CD8-positive, alpha-beta memory T cell (primary cell): ENCODE data around the gene CDKN1C. TPM values are rescaled to one million over a fixed set of nuclear protein-coding genes. Genes with fewer than 3 reads are reported as not detected.
"Not testable (repeated sequence)": the region's sequence is repeated elsewhere in the genome, so short reads cannot be mapped to it uniquely, and the experiment has no call there.

Experiments
- CTCF ChIA-PET: fragments of 350-600 bp; sonication (Branson Sonifier 250); formaldehyde crosslinking; loops from one replicate; lab custom pipeline; 2021; ENCODE audit warnings: antibody characterized with exemption; lab: Charles Lee
- POLR2A ChIA-PET: fragments of 350-600 bp; sonication (Branson Sonifier 250); formaldehyde crosslinking; loops from one replicate; lab custom pipeline; 2021; ENCODE audit warnings: antibody characterized with exemption; lab: Charles Lee
- DNase-seq, 5 donors: peaks; one replicate each; pipeline versions ENCODE4 v3.0.0 to v3.0.0-alpha.2; 2020 to 2022; ENCODE audit warnings: mixed read lengths in 1 of 5
- H3K27ac ChIP-seq: one replicate; pipeline ENCODE4 v1.7.0; 2013; ENCODE audit warnings: low read depth, mild to moderate bottlenecking, low read length, moderate library complexity
- H3K27me3 ChIP-seq: 2 replicates; pipeline ENCODE4 v1.7.0; 2013; ENCODE audit warnings: low read length, mild to moderate bottlenecking; ENCODE audit not compliant: insufficient read depth, poor library complexity, severe bottlenecking
- H3K36me3 ChIP-seq: 2 replicates; pipeline ENCODE4 v1.7.0; 2013; ENCODE audit warnings: mild to moderate bottlenecking, low read length, moderate library complexity; ENCODE audit not compliant: insufficient read depth
- H3K4me1 ChIP-seq: 2 replicates; pipeline ENCODE4 v1.7.0; 2013; ENCODE audit warnings: mild to moderate bottlenecking, low read length, moderate library complexity; ENCODE audit not compliant: insufficient read depth
- H3K4me3 ChIP-seq: 2 replicates; pipeline ENCODE4 v1.7.0; 2013; ENCODE audit warnings: mild to moderate bottlenecking, low read length
- H3K9me3 ChIP-seq: 2 replicates; pipeline ENCODE4 v1.7.0; 2013; ENCODE audit warnings: mild to moderate bottlenecking, low read length
- H3K27ac Mint-ChIP-seq, 8 donors: one replicate each; pipeline ENCODE4 v1.8.0; 2020 to 2021; ENCODE audit warnings: mixed read lengths in 8 of 8, mild to moderate bottlenecking in 6 of 8, inconsistent platforms in 3 of 8, moderate library complexity in 3 of 8
- H3K27me3 Mint-ChIP-seq, 2 donors: one replicate each; pipeline ENCODE4 v1.8.0; 2020 to 2021; ENCODE audit warnings: mixed read lengths in 2 of 2, mild to moderate bottlenecking in 1 of 2, moderate library complexity in 1 of 2
- H3K36me3 Mint-ChIP-seq, 3 donors: one replicate each; pipeline ENCODE4 v1.8.0; 2020 to 2021; ENCODE audit warnings: mixed read lengths in 3 of 3, inconsistent platforms in 1 of 3, mild to moderate bottlenecking in 1 of 3
- H3K4me1 Mint-ChIP-seq, 3 donors: one replicate each; pipeline ENCODE4 v1.8.0; 2020 to 2021; ENCODE audit warnings: mixed read lengths in 3 of 3, inconsistent platforms in 1 of 3, mild to moderate bottlenecking in 1 of 3
- H3K4me3 Mint-ChIP-seq, 7 donors: one replicate each; pipeline ENCODE4 v1.8.0; 2020 to 2021; ENCODE audit warnings: mixed read lengths in 7 of 7, mild to moderate bottlenecking in 6 of 7, moderate library complexity in 4 of 7, inconsistent platforms in 2 of 7
- H3K9me3 Mint-ChIP-seq, 5 donors: one replicate each; pipeline ENCODE4 v1.8.0; 2020 to 2022; ENCODE audit warnings: mixed read lengths in 5 of 5, mild to moderate bottlenecking in 3 of 5, moderate library complexity in 2 of 5, inconsistent platforms in 1 of 5
- polyA plus RNA-seq: library from polyadenylated mRNA; unstranded; fragments of 300-500 nt; fragmentation: Illumina TruSeq; gene quantifications from one replicate; pipeline ENCODE4 v1.2.3, GENCODE V29; 2021
- total RNA-seq, 2 experiments: library from RNA; stranded (reverse); gene quantifications; one replicate each; pipeline ENCODE4 v1.2.3, GENCODE V29; 2021

Gene CDKN1C
- total and polyA plus RNA-seq, 3 experiments from 2014 or later, result 0.49 to 1.1 (median 1.0) TPM

GRCh38 chr11:2911088-2911784 is 25.7 kb upstream of the CDKN1C start:
- DNase-seq, result no peak
- peak overlapping the region in 1 of 8 donors; percentile 48 for H3K27ac Mint-ChIP-seq
- ChIA-PET POLR2A (no interaction called here), CTCF (interaction anchor here (0.8 to 2.0 kb wide), 4 partner anchors 18 to 380 kb away, joined by 3 to 7 read pairs (median 5); partner anchors contain the start of gene PHLDA2)
- peaks cover 13 to 24% (median 13%) of the 10 kb centered on the region in 3 donors for H3K4me1 Mint-ChIP-seq
- H3K4me3 ChIP-seq, result no peak overlapping the region
- H3K27me3 ChIP-seq, result no peaks in the 10 kb centered on the region
- peaks cover 10% of the 10 kb centered on the region for H3K4me1 ChIP-seq
- peaks cover 0 to 1% (median 0%) of the 10 kb centered on the region in 3 donors for H3K36me3 Mint-ChIP-seq
- H3K4me3 Mint-ChIP-seq, result no peak overlapping the region
- H3K36me3 ChIP-seq, result no peaks in the 10 kb centered on the region
- H3K9me3 ChIP-seq, result no peaks in the 10 kb centered on the region
- no peaks in the 10 kb centered on the region for H3K9me3 Mint-ChIP-seq
- no peaks in the 10 kb centered on the region for H3K27me3 Mint-ChIP-seq
- no peak overlapping the region for H3K27ac ChIP-seq

- no peak for DNase-seq
- no peak overlapping the region for H3K4me3 Mint-ChIP-seq
- H3K36me3 Mint-ChIP-seq, result peaks cover 4 to 7% (median 6%) of the 10 kb centered on the region in 3 donors
- Histone ChIP-seq H3K27me3 (no peaks in the 10 kb centered on the region), H3K9me3 (no peaks in the 10 kb centered on the region), H3K27ac (no peak overlapping the region), H3K36me3 (no peaks in the 10 kb centered on the region), H3K4me3 (no peak overlapping the region), H3K4me1 (peaks cover 10% of the 10 kb centered on the region)
- CTCF ChIA-PET, result interaction anchor here (0.8 to 2.0 kb wide), 2 partner anchors 18 to 19 kb away, joined by 3 to 6 read pairs; partner anchors contain the start of gene PHLDA2
- no peaks in the 10 kb centered on the region for H3K9me3 Mint-ChIP-seq
- POLR2A ChIA-PET, result no interaction called here
- H3K27ac Mint-ChIP-seq, result no peak overlapping the region
- peaks cover 13 to 24% (median 13%) of the 10 kb centered on the region in 3 donors for H3K4me1 Mint-ChIP-seq
- H3K27me3 Mint-ChIP-seq, result no peaks in the 10 kb centered on the region
Observed at GRCh38 chr11:2910401-2910955, 24.9 kb upstream of the CDKN1C start.

- no peaks in the 10 kb centered on the region for H3K9me3 Mint-ChIP-seq
- H3K4me1 ChIP-seq, result peaks cover 10% of the 10 kb centered on the region
- no peak overlapping the region for H3K27ac ChIP-seq
- H3K27me3 Mint-ChIP-seq, result peaks cover 0 to 1% of the 10 kb centered on the region in 2 donors
- H3K27me3 ChIP-seq, result no peaks in the 10 kb centered on the region
- H3K4me1 Mint-ChIP-seq, result peaks cover 15 to 23% (median 17%) of the 10 kb centered on the region in 3 donors
- no peak overlapping the region for H3K4me3 ChIP-seq
- CTCF ChIA-PET, result interaction anchor here (0.8 to 2.0 kb wide), 2 partner anchors 17 to 379 kb away, joined by 3 to 6 read pairs; no protein-coding TSS in a partner anchor
- no peak overlapping the region for H3K4me3 Mint-ChIP-seq
- H3K36me3 ChIP-seq, result no peaks in the 10 kb centered on the region
- no peaks in the 10 kb centered on the region for H3K9me3 ChIP-seq
- no peak overlapping the region for H3K27ac Mint-ChIP-seq
- POLR2A ChIA-PET, result no interaction called here
- DNase-seq, result no peak
- peaks cover 7 to 15% (median 14%) of the 10 kb centered on the region in 3 donors for H3K36me3 Mint-ChIP-seq
Observed at GRCh38 chr11:2909133-2909902, 23.7 kb upstream of the CDKN1C start.

- POLR2A ChIA-PET, result no interaction called here
- CTCF ChIA-PET, result no interaction called here
- H3K4me3 ChIP-seq, result no peak overlapping the region
- H3K27me3 Mint-ChIP-seq, result peaks cover 0 to 1% of the 10 kb centered on the region in 2 donors
- H3K4me3 Mint-ChIP-seq, result no peak overlapping the region
- peaks cover 10 to 19% (median 12%) of the 10 kb centered on the region in 3 donors for H3K4me1 Mint-ChIP-seq
- no peaks in the 10 kb centered on the region for H3K27me3 ChIP-seq
- H3K9me3 ChIP-seq, result no peaks in the 10 kb centered on the region
- H3K9me3 Mint-ChIP-seq, result no peaks in the 10 kb centered on the region
- no peak for DNase-seq
- H3K27ac ChIP-seq, result no peak overlapping the region
- no peaks in the 10 kb centered on the region for H3K36me3 ChIP-seq
- no peak overlapping the region for H3K27ac Mint-ChIP-seq
- peaks cover 5% of the 10 kb centered on the region for H3K4me1 ChIP-seq
- H3K36me3 Mint-ChIP-seq, result peaks cover 7 to 15% (median 14%) of the 10 kb centered on the region in 3 donors
Observed at GRCh38 chr11:2908130-2908529, 22.6 kb upstream of the CDKN1C start.

GRCh38 chr11:2905299-2905698 is 19.7 kb upstream of the CDKN1C start:
- H3K9me3 Mint-ChIP-seq, H3K27ac ChIP-seq: not testable (repeated sequence)

GRCh38 chr11:2904153-2905052 is 18.8 kb upstream of the CDKN1C start:
- H3K9me3 Mint-ChIP-seq, result no peaks in the 10 kb centered on the region
- H3K4me3 ChIP-seq, result no peak overlapping the region
- H3K4me1 ChIP-seq, result peaks cover 25% of the 10 kb centered on the region
- peak overlapping the region in 1 of 7 donors; percentile 89 for H3K4me3 Mint-ChIP-seq
- DNase-seq, result no peak
- peaks cover 23 to 39% (median 26%) of the 10 kb centered on the region in 3 donors for H3K4me1 Mint-ChIP-seq
- ChIA-PET POLR2A (no interaction called here), CTCF (interaction anchor here (0.9 to 3.5 kb wide), 7 partner anchors 11 to 371 kb away, joined by 3 to 21 read pairs (median 4); partner anchors contain the start of gene PHLDA2)
- no peak overlapping the region for H3K27ac Mint-ChIP-seq
- peaks cover 0 to 1% of the 10 kb centered on the region in 2 donors for H3K27me3 Mint-ChIP-seq
- H3K36me3 Mint-ChIP-seq, result peaks cover 7 to 15% (median 14%) of the 10 kb centered on the region in 3 donors
- H3K27me3 ChIP-seq, result no peaks in the 10 kb centered on the region
- H3K9me3 ChIP-seq, result no peaks in the 10 kb centered on the region
- H3K27ac ChIP-seq, result no peak overlapping the region
- H3K36me3 ChIP-seq, result no peaks in the 10 kb centered on the region

More at GRCh38 chr11:2905299-2905698, 19.7 kb upstream of the CDKN1C start:
- Mint-ChIP-seq H3K4me1 (peaks cover 15 to 31% (median 18%) of the 10 kb centered on the region in 3 donors), H3K36me3 (peaks cover 7 to 15% (median 14%) of the 10 kb centered on the region in 3 donors)
- H3K4me3 ChIP-seq, H3K27ac Mint-ChIP-seq, DNase-seq, H3K27me3 Mint-ChIP-seq, H3K27me3 ChIP-seq, H3K9me3 ChIP-seq, H3K36me3 ChIP-seq, H3K4me3 Mint-ChIP-seq: not testable (repeated sequence)
- peaks cover 17% of the 10 kb centered on the region for H3K4me1 ChIP-seq
- POLR2A ChIA-PET, result interaction anchor here (0.6 kb wide), 1 partner anchor 1586 kb away, joined by 6 read pairs; no protein-coding TSS in a partner anchor
- CTCF ChIA-PET, result interaction anchor here (0.9 to 1.5 kb wide), 4 partner anchors 12 to 372 kb away, joined by 3 to 4 read pairs (median 4); no protein-coding TSS in a partner anchor

GRCh38 chr11:2903672-2904011 is 18.1 kb upstream of the CDKN1C start:
- DNase-seq, result no peak
- no peak overlapping the region for H3K4me3 ChIP-seq
- H3K9me3 Mint-ChIP-seq, result no peaks in the 10 kb centered on the region
- POLR2A ChIA-PET, result no interaction called here
- H3K27ac ChIP-seq, result no peak overlapping the region
- H3K27ac Mint-ChIP-seq, result peak overlapping the region in 4 of 8 donors; percentile 8 to 78 (median 45)
- peaks cover 30 to 47% (median 33%) of the 10 kb centered on the region in 3 donors for H3K4me1 Mint-ChIP-seq
- H3K36me3 ChIP-seq, result no peaks in the 10 kb centered on the region
- H3K27me3 Mint-ChIP-seq, result peaks cover 0 to 1% of the 10 kb centered on the region in 2 donors
- CTCF ChIA-PET, result interaction anchor here (1.1 to 3.5 kb wide), 4 partner anchors 10 to 372 kb away, joined by 3 to 21 read pairs (median 10); partner anchors contain the start of gene PHLDA2
- no peaks in the 10 kb centered on the region for H3K9me3 ChIP-seq
- peaks cover 32% of the 10 kb centered on the region for H3K4me1 ChIP-seq
- no peaks in the 10 kb centered on the region for H3K27me3 ChIP-seq
- H3K36me3 Mint-ChIP-seq, result peaks cover 7 to 15% (median 14%) of the 10 kb centered on the region in 3 donors
- peak overlapping the region; percentile 38 to 92 (median 80) for H3K4me3 Mint-ChIP-seq
